Keratinocyte (primary cell): Measurements from ENCODE around the gene TENM4.

Experiments used
- EZH2 ChIP-seq: IDR thresholded peaks from one replicate; pipeline ENCODE4 v1.6.1; 2012; ENCODE audit warnings: inconsistent platforms, mild to moderate bottlenecking, low read length, moderate library complexity
- TF ChIP-seq, protein P1 (sequence below), 3 experiments: IDR thresholded peaks in 1 of 3; conservative IDR thresholded peaks in 1 of 3; optimal IDR thresholded peaks in 1 of 3; 2 replicates in 2 of 3; 3 replicates in 1 of 3; pipeline versions ENCODE3 to v1.5.1; 2011; ENCODE audit warnings: low read length in 3 of 3, mild to moderate bottlenecking in 3 of 3, moderate library complexity in 2 of 3, control low read depth in 1 of 3, inconsistent platforms in 1 of 3; ENCODE audit not compliant: insufficient read depth in 2 of 3; ENCODE audit errors: extremely low read depth in 1 of 3

DNA sequence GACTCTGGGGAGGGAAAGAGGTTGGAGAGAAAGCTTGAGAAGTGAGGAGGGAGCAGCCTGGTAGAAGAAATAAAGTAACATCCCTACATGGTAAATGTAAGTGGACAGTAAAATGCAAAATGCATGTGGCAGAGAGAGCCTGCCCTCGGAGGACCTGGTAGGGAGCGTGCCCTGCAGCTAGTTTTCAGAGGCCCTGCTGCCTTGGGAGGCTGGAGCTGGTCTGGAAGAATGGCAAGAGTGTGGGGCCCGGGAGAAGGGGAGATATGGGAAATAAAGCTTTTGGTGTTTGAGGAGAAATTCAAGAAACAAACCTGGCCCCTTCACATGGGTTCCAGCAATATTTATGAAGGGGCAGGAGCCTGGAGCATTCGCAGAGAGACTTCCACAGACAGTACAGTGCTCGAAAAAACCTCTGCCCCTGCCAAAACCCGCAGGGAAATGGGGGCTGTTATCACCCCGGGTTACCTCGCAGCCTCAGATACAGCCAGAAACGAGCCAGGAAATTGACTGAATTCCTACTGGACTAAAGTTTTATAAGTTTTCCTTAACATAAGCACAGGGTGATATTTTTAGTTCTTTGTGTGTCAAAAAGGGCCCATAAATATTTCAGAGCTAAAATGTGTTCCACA, 363.0 kb downstream of the TENM4 start:
- TF ChIP-seq, protein P1, sequence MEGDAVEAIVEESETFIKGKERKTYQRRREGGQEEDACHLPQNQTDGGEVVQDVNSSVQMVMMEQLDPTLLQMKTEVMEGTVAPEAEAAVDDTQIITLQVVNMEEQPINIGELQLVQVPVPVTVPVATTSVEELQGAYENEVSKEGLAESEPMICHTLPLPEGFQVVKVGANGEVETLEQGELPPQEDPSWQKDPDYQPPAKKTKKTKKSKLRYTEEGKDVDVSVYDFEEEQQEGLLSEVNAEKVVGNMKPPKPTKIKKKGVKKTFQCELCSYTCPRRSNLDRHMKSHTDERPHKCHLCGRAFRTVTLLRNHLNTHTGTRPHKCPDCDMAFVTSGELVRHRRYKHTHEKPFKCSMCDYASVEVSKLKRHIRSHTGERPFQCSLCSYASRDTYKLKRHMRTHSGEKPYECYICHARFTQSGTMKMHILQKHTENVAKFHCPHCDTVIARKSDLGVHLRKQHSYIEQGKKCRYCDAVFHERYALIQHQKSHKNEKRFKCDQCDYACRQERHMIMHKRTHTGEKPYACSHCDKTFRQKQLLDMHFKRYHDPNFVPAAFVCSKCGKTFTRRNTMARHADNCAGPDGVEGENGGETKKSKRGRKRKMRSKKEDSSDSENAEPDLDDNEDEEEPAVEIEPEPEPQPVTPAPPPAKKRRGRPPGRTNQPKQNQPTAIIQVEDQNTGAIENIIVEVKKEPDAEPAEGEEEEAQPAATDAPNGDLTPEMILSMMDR (optimal IDR thresholded peaks at IDR 0.05 in 1 of 3, IDR thresholded peaks at IDR 0.05 in 1 of 3, conservative IDR thresholded peaks at IDR 0.05 in 1 of 3; ENCODE audit: extremely low read depth in 1 of 3, insufficient read depth in 2 of 3, low read length in 3 of 3), result no peak
- TF ChIP-seq EZH2, result no peak
